Lung (tissue), 12 donors: ENCODE data around the gene PIK3R6. TPM values are rescaled to one million over a fixed set of nuclear protein-coding genes. Genes with fewer than 3 reads are reported as not detected.
A peak's percentile ranks its signal among the peaks of the same experiment; 100 is the strongest.

ENCODE experiments used
- ATAC-seq: fragments of 200-7000 bp; cut with Tn5 transposase; one replicate; pipeline ENCODE4 v1.9.1; 2020; ENCODE audit warnings: moderate number of reproducible peaks; ENCODE audit not compliant: insufficient read depth, low FRiP score
- DNase-seq, 3 donors: peaks; one replicate each; pipeline ENCODE4 v3.0.0-alpha.2; 2013 to 2017
- H3K27ac ChIP-seq, 2 donors: one replicate each; pipeline ENCODE4 v1.5.1; 2013; ENCODE audit warnings: mild to moderate bottlenecking in 2 of 2, moderate library complexity in 2 of 2, control low read depth in 1 of 2, inconsistent platforms in 1 of 2, low read depth in 1 of 2, low read length in 1 of 2
- H3K27me3 ChIP-seq, 3 donors: one replicate each; pipeline ENCODE4 v1.5.1; 2013; ENCODE audit warnings: low read length in 2 of 3; ENCODE audit not compliant: control insufficient read depth in 3 of 3, insufficient read depth in 3 of 3
- H3K36me3 ChIP-seq, 4 donors: one replicate each; pipeline ENCODE4 v1.5.1; 2013; ENCODE audit warnings: low read length in 4 of 4, mild to moderate bottlenecking in 1 of 4, moderate library complexity in 1 of 4; ENCODE audit not compliant: control insufficient read depth in 4 of 4, insufficient read depth in 4 of 4
- H3K4me1 ChIP-seq, 5 donors: one replicate each; pipeline ENCODE4 v1.5.1; 2013; ENCODE audit warnings: low read length in 5 of 5, mild to moderate bottlenecking in 2 of 5, moderate library complexity in 1 of 5; ENCODE audit not compliant: control insufficient read depth in 5 of 5, insufficient read depth in 5 of 5
- H3K4me3 ChIP-seq: one replicate; pipeline ENCODE4 v1.5.1; 2013; ENCODE audit warnings: mild to moderate bottlenecking, control low read depth, moderate library complexity
- H3K9ac ChIP-seq, 2 donors: one replicate each; pipeline ENCODE4 v1.5.1; 2013; ENCODE audit warnings: low read length in 2 of 2, control low read depth in 1 of 2; ENCODE audit not compliant: insufficient read depth in 1 of 2
- H3K9me3 ChIP-seq, 4 donors: one replicate each; pipeline ENCODE4 v1.5.1; 2013; ENCODE audit warnings: low read length in 3 of 4, mild to moderate bottlenecking in 1 of 4, moderate library complexity in 1 of 4; ENCODE audit not compliant: control insufficient read depth in 4 of 4, insufficient read depth in 3 of 4
- CTCF ChIP-seq: IDR thresholded peaks from 2 replicates; pipeline ENCODE4 v1.5.1; 2012; ENCODE audit warnings: mild to moderate bottlenecking; ENCODE audit errors: control extremely low read depth, extremely low read depth
- WGBS, 2 donors: extraction: QIAGEN DNeasy Blood & Tissue Kit; methylation state at CpG; one replicate each; pipeline ENCODE4 v1.1.7; 2013; 5-methylcytosine and 5-hydroxymethylcytosine counted together
- polyA plus RNA-seq, 2 donors: library from polyadenylated mRNA; stranded (reverse); fragments of 200-250 nt; gene quantifications; one replicate each; pipeline ENCODE4 v1.2.1, GENCODE V29; 2013
- total RNA-seq, 2 donors: library from RNA; depleted of rRNA in 1 of 2; stranded (reverse); fragments of >200 nt in 1 of 2; gene quantifications; one replicate each; pipeline ENCODE4 v1.2.1, GENCODE V29; 2014 to 2021
- donor health status: control.
- donor health status: control.
- donor health status: Bipolar disorder and iron deficiency.
- donor health status: healthy.
- donor health status: DM: yes; HTN: yes; CAD: no.

PIK3R6 gene
- total and polyA plus RNA-seq, 4 donors, result 0.93 to 3.0 (median 1.5) TPM

- Histone ChIP-seq H3K4me1 (no peaks in the 10 kb centered on the region), H3K36me3 (no peaks in the 10 kb centered on the region), H3K27me3 (peaks cover 0 to 14% (median 2%) of the 10 kb centered on the region in 3 donors), H3K4me3 (no peak overlapping the region), H3K27ac (no peak overlapping the region), H3K9me3 (peaks cover 0 to 8% (median 3%) of the 10 kb centered on the region in 4 donors), H3K9ac (no peak overlapping the region)
- TF ChIP-seq CTCF, result no peak
- WGBS, 2 donors, result 86 to 90% methylated on average over 4 of the region's 4 CpGs
- ATAC-seq (no peak), DNase-seq (no peak)
These were observed 76.1 kb downstream of the PIK3R6 start for GRCh38 chr17:8791248-8791909.

GRCh38 chr17:8789743-8790142 lies 77.7 kb downstream of the PIK3R6 start:
- DNase-seq (no peak), ATAC-seq (peak; percentile 36)
- H3K4me3 ChIP-seq, result no peak overlapping the region
- H3K9ac ChIP-seq, result no peak overlapping the region
- peaks cover 0 to 20% (median 0%) of the 10 kb centered on the region in 3 donors for H3K27me3 ChIP-seq
- no peak overlapping the region for H3K27ac ChIP-seq
- WGBS, 2 donors, result 55 to 66% methylated on average over 10 of the region's 10 CpGs
- peaks cover 0 to 2% (median 0%) of the 10 kb centered on the region in 5 donors for H3K4me1 ChIP-seq
- TF ChIP-seq CTCF, result no peak
- H3K9me3 ChIP-seq, result peaks cover 0 to 8% (median 3%) of the 10 kb centered on the region in 4 donors
- no peaks in the 10 kb centered on the region for H3K36me3 ChIP-seq

- DNase-seq (peak in 2 of 3 donors; percentile 9 to 41), ATAC-seq (no peak)
- Histone ChIP-seq H3K27me3 (peaks cover 0 to 23% (median 2%) of the 10 kb centered on the region in 3 donors), H3K4me1 (peaks cover 0 to 2% (median 0%) of the 10 kb centered on the region in 5 donors), H3K36me3 (no peaks in the 10 kb centered on the region), H3K9ac (no peak overlapping the region), H3K27ac (no peak overlapping the region), H3K4me3 (no peak overlapping the region), H3K9me3 (peaks cover 0 to 8% (median 3%) of the 10 kb centered on the region in 4 donors)
- TF ChIP-seq CTCF, result no peak
- 69 to 86% methylated on average over 2 of the region's 2 CpGs for WGBS, 2 donors
These were observed 78.5 kb downstream of the PIK3R6 start for GRCh38 chr17:8788998-8789397.
